ENCODE results near the gene FBXW8. TPM values are rescaled to one million over a fixed set of nuclear protein-coding genes. Genes with fewer than 3 reads are reported as not detected.

Gene FBXW8
- total RNA-seq, 4 donors from 2014 or later = 7.8 to 29.9 (median 10.3) TPM

DNA sequence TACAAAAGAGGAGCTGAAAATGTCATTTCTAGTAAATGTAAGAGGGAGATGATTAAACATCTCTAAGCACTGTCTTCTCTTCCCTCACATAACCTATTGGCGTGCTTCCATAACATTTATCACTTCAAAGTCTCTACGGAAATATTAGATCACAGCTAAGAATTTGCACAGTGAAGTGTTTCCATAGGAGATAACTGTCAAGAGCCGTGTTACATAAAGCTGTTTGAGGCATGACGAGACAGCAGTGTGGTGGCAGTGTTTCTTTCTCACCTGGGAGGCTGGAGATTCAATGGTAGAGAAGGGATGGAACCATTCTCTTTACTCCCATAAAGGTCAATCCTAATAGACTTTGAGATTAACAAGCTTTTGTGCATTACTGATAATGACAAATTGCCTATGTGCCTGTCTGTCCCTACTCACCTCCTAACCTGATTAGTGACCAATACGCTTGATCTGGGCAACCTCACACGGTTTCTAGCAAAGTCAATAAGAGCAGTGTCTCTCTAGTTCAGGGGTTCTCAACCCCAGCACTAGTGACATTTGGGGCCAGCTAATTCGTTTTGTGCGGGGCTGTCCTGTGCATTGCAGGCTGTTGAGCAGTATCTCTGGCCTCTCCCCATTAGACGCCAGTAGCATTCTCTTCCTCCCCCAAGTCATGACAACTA, 35.3 kb downstream of the FBXW8 start:
- no peaks in the 10 kb centered on the region for H3K4me1 ChIP-seq
- no peaks in the 10 kb centered on the region for H3K27me3 ChIP-seq
- no peak overlapping the region for H3K27ac ChIP-seq
- H3K36me3 ChIP-seq = peaks cover 0 to 13% (median 0%) of the 10 kb centered on the region in 4 donors
- in situ Hi-C loops (cut with MboI; ENCODE audit: low pct_ligation_motif_present in 1 of 4, low pct_unique_long_range_greater_than_20kb in 1 of 4, low sequenced_read_pairs in 3 of 4) = no loop called here
- TF ChIP-seq POLR2A (IDR thresholded peaks at IDR 0.05) (no peak), EP300 (IDR thresholded peaks at IDR 0.05; ENCODE audit: low read depth) (no peak), POLR2AphosphoS5 (IDR thresholded peaks at IDR 0.05) (no peak)
- TF ChIP-seq, protein P1, sequence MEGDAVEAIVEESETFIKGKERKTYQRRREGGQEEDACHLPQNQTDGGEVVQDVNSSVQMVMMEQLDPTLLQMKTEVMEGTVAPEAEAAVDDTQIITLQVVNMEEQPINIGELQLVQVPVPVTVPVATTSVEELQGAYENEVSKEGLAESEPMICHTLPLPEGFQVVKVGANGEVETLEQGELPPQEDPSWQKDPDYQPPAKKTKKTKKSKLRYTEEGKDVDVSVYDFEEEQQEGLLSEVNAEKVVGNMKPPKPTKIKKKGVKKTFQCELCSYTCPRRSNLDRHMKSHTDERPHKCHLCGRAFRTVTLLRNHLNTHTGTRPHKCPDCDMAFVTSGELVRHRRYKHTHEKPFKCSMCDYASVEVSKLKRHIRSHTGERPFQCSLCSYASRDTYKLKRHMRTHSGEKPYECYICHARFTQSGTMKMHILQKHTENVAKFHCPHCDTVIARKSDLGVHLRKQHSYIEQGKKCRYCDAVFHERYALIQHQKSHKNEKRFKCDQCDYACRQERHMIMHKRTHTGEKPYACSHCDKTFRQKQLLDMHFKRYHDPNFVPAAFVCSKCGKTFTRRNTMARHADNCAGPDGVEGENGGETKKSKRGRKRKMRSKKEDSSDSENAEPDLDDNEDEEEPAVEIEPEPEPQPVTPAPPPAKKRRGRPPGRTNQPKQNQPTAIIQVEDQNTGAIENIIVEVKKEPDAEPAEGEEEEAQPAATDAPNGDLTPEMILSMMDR (IDR thresholded peaks at IDR 0.05) = no peak
- intact Hi-C loops (cut with DNase I; ENCODE audit: low total_unique reads) = no loop called here
- H3K4me3 ChIP-seq = no peak overlapping the region
- WGBS, 2 donors (ENCODE audit: low coverage in 1 of 2) = 92 to 95% methylated on average over 4 to 9 of the region's 9 CpGs
- no peak for DNase-seq
- peaks cover 0 to 7% of the 10 kb centered on the region in 2 donors for H3K9me3 ChIP-seq

DNA sequence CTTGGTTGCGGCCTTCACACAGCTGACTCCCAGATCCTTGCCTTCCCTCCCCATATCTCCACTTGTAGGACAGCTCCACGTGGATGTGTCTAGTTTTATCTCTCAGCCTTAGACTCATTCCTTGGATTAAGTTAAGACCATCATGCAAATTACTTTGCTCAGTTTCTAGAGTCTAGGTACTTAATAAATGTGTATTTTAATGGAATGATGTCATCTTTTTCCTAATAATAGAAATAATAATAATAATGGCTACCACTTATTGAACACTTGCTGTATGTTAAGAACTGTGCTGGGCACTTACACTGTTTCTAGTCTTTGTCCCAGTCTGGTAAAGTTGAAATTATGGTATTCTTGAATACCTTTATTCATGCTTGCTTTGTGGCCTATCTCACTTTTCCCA, 37.5 kb downstream of the FBXW8 start:
- H3K4me3 ChIP-seq = no peak overlapping the region
- intact Hi-C loops (cut with DNase I; ENCODE audit: low total_unique reads) = no loop called here
- no peaks in the 10 kb centered on the region for H3K27me3 ChIP-seq
- TF ChIP-seq POLR2AphosphoS5 (IDR thresholded peaks at IDR 0.05) (no peak), POLR2A (IDR thresholded peaks at IDR 0.05) (no peak)
- in situ Hi-C loops (cut with MboI; ENCODE audit: low pct_ligation_motif_present in 1 of 4, low pct_unique_long_range_greater_than_20kb in 1 of 4, low sequenced_read_pairs in 3 of 4) = no loop called here
- peaks cover 0 to 4% of the 10 kb centered on the region in 2 donors for H3K9me3 ChIP-seq
- H3K27ac ChIP-seq = no peak overlapping the region
- H3K36me3 ChIP-seq = peaks cover 0 to 23% (median 0%) of the 10 kb centered on the region in 4 donors
- no peak for DNase-seq
- no peaks in the 10 kb centered on the region for H3K4me1 ChIP-seq
- 87% methylated on average over 2 of the region's 2 CpGs; no CpG with 5 or more reads in 1 of the 2 donors for WGBS, 2 donors (ENCODE audit: low coverage in 1 of 2)

DNA sequence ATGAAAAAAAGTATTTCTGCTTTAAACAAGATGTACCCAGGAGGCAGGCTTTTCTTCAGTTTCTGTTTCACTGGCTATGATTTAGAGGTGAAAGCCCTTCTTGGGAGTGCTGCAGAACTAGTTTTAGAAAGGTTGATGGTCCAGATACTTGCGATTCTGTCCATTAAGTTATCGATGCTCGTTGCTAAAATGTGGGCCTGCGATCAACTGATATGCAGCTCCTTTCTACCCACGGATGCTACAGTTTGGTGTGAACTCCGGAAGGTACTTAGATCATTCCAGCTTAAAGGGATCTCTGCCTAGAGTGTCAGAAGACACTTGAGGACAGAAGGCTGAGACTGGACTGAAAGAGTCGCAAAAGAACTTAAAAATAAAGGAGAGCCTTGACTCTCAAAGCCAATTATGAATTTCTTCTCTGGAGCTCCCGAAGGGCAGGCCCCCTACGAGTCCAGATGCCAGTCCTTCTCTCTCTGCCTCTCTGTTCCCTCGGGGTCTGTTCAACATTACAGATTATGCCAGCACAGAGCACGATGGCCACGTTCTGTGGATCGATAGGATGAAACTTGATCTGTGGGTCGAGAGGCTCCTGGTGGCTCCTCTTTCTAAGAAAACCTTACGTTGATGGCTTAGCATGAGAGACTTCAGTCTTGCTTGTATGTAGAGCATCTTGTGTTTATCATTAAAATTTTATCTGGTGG, 40.0 kb downstream of the FBXW8 start:
- Histone ChIP-seq H3K27ac (no peak overlapping the region), H3K4me1 (peaks cover 0 to 11% (median 0%) of the 10 kb centered on the region in 4 donors), H3K4me3 (no peak overlapping the region), H3K27me3 (no peaks in the 10 kb centered on the region), H3K9me3 (no peaks in the 10 kb centered on the region), H3K36me3 (peaks cover 0 to 23% (median 0%) of the 10 kb centered on the region in 4 donors)
- in situ Hi-C loops (cut with MboI; ENCODE audit: low pct_ligation_motif_present in 1 of 4, low pct_unique_long_range_greater_than_20kb in 1 of 4, low sequenced_read_pairs in 3 of 4) (no loop called here), intact Hi-C loops (cut with DNase I; ENCODE audit: low total_unique reads) (no loop called here)
- TF ChIP-seq POLR2AphosphoS5 (IDR thresholded peaks at IDR 0.05) (no peak), EP300 (IDR thresholded peaks at IDR 0.05; ENCODE audit: low read depth) (no peak), POLR2A (IDR thresholded peaks at IDR 0.05) (no peak)
- TF ChIP-seq, protein P1 (IDR thresholded peaks at IDR 0.05) = no peak
- no peak for DNase-seq
- WGBS, 2 donors (ENCODE audit: low coverage in 1 of 2) = 88 to 93% methylated on average over 9 to 15 of the region's 15 CpGs

DNA sequence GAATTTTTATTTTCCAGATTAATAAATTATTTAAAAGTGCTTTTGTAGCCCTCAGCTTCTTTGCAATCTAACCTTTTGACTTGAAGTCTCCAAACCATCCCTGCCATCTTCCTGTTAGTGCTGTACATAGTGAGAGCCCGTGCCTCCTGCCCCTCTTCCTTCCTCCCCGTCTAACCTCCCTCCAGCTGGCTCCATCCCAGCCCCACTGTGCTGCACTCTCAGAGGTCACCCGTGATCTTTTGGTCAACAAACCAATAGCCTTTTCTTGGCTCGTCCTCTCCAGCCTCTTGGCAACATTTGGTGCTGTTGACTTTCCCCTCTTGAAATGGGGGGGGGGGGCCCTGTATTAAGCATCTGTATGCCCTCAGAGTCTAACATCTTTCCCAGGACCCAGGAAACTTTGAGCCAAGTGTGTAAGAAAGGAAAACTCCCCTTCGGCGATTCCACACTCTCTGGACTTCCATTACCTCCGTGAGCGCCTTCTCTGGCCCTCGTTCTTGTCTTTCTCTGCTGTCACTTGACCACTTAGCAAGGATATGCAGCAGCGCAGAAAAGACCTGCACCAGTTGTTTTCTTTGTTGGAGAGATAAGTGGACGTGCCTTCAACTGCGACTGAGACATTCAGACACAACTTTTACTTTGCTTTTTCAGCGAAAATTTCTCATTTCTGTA, 44.1 kb downstream of the FBXW8 start:
- 64 to 75% methylated on average over 5 to 13 of the region's 13 CpGs for WGBS, 2 donors (ENCODE audit: low coverage in 1 of 2)
- no peak overlapping the region for H3K4me3 ChIP-seq
- H3K27me3 ChIP-seq = no peaks in the 10 kb centered on the region
- intact Hi-C loops (cut with DNase I; ENCODE audit: low total_unique reads) = no loop called here
- TF ChIP-seq EP300 (IDR thresholded peaks at IDR 0.05; ENCODE audit: low read depth) = no peak
- TF ChIP-seq POLR2A (IDR thresholded peaks at IDR 0.05) = no peak
- no peak for TF ChIP-seq POLR2AphosphoS5 (IDR thresholded peaks at IDR 0.05)
- TF ChIP-seq, protein P1 (IDR thresholded peaks at IDR 0.05) = no peak
- H3K36me3 ChIP-seq = peaks cover 0 to 15% (median 0%) of the 10 kb centered on the region in 4 donors
- no peak for DNase-seq
- H3K27ac ChIP-seq = no peak overlapping the region
- H3K4me1 ChIP-seq = peaks cover 0 to 11% (median 0%) of the 10 kb centered on the region in 4 donors
- H3K9me3 ChIP-seq = no peaks in the 10 kb centered on the region
- in situ Hi-C loops (cut with MboI; ENCODE audit: low pct_ligation_motif_present in 1 of 4, low pct_unique_long_range_greater_than_20kb in 1 of 4, low sequenced_read_pairs in 3 of 4) = no loop called here

Data from transverse colon (tissue), 4 donors.